SU-DHL-6 (cell line): ENCODE data around the gene ZHX3.

ENCODE experiments used
- CTCF ChIP-seq: fragments of 200-600 bp; sonication (generic); IDR thresholded peaks from one replicate; pipeline ENCODE4 v1.5.1; 2017; ENCODE audit warnings: antibody characterized with exemption, mild to moderate bottlenecking, low read length, moderate library complexity; ENCODE audit not compliant: insufficient read depth, poor library complexity, severe bottlenecking
- EZH2phosphoT487 ChIP-seq: fragments of 200-600 bp; sonication (generic), shearing (Covaris generic); conservative IDR thresholded peaks from 2 replicates; pipeline ENCODE4 v1.6.1; 2018; ENCODE audit warnings: mild to moderate bottlenecking, antibody characterized with exemption, low read length, moderate library complexity, mixed read lengths

GRCh38 chr20:41350408-41350962 lies 33.0 kb upstream of the ZHX3 start:
- no peak for TF ChIP-seq CTCF
- no peak for TF ChIP-seq EZH2phosphoT487
